GM18505 (cell line): ENCODE data around the gene MACROH2A2.

Source experiments
- ATAC-seq: cut with Tn5 transposase; IDR thresholded peaks from one replicate; pipeline ENCODE4 v1.9.1; 2021; ENCODE audit not compliant: unreplicated experiment
- POLR2A ChIP-seq: IDR thresholded peaks from 4 replicates; pipeline ENCODE4 v1.6.1; 2011; ENCODE audit warnings: borderline replicate concordance; ENCODE audit not compliant: insufficient read depth, insufficient read length; ENCODE audit errors: extremely low read depth

The MACROH2A2 gene

GRCh38 chr10:70101668-70102067 lies 49.0 kb downstream of the MACROH2A2 start:
- TF ChIP-seq POLR2A, result no peak

GRCh38 chr10:70106958-70107791 lies 54.5 kb downstream of the MACROH2A2 start:
- ATAC-seq, result no peak
- no peak for TF ChIP-seq POLR2A

More at GRCh38 chr10:70101668-70102067, 49.0 kb downstream of the MACROH2A2 start:
- no peak for ATAC-seq

GRCh38 chr10:70109064-70109729 lies 56.6 kb downstream of the MACROH2A2 start:
- no peak for TF ChIP-seq POLR2A
- no peak for ATAC-seq

GRCh38 chr10:70111496-70111895 lies 58.9 kb downstream of the MACROH2A2 start:
- TF ChIP-seq POLR2A, result no peak
- ATAC-seq, result no peak

- ATAC-seq, result no peak
- no peak for TF ChIP-seq POLR2A
Observed at GRCh38 chr10:70112071-70112470, 59.4 kb downstream of the MACROH2A2 start.

- no peak for ATAC-seq
Observed at GRCh38 chr10:70114902-70115301, 62.3 kb downstream of the MACROH2A2 start.

GRCh38 chr10:70115948-70116682 lies 63.5 kb downstream of the MACROH2A2 start:
- no peak for TF ChIP-seq POLR2A
- no peak for ATAC-seq

More at GRCh38 chr10:70114902-70115301, 62.3 kb downstream of the MACROH2A2 start:
- TF ChIP-seq POLR2A, result no peak

- ATAC-seq, result no peak
Observed at GRCh38 chr10:70117646-70118045, 65.0 kb downstream of the MACROH2A2 start.

GRCh38 chr10:70118196-70118595 lies 65.5 kb downstream of the MACROH2A2 start:
- TF ChIP-seq POLR2A, result no peak

More at GRCh38 chr10:70117646-70118045, 65.0 kb downstream of the MACROH2A2 start:
- no peak for TF ChIP-seq POLR2A

GRCh38 chr10:70119197-70119596 lies 66.6 kb downstream of the MACROH2A2 start:
- no peak for TF ChIP-seq POLR2A
- no peak for ATAC-seq

More at GRCh38 chr10:70118196-70118595, 65.5 kb downstream of the MACROH2A2 start:
- no peak for ATAC-seq

- ATAC-seq, result no peak
- no peak for TF ChIP-seq POLR2A
Observed at GRCh38 chr10:70119623-70120022, 67.0 kb downstream of the MACROH2A2 start.

- no peak for TF ChIP-seq POLR2A
- no peak for ATAC-seq
Observed at GRCh38 chr10:70120417-70120816, 67.8 kb downstream of the MACROH2A2 start.

- TF ChIP-seq POLR2A, result no peak
- no peak for ATAC-seq
Observed at GRCh38 chr10:70121281-70121949, 68.8 kb downstream of the MACROH2A2 start.
